VCaP (cell line): ENCODE data around the gene MEI4.

Experiments
- H3K27ac ChIP-seq: fragments of 450-650 bp; 2 replicates; pipeline ENCODE4 v1.5.1; 2017
- CTCF ChIP-seq: fragments of 450-650 bp; conservative IDR thresholded peaks from 2 replicates; pipeline ENCODE4 v1.5.1; 2017; ENCODE audit warnings: mild to moderate bottlenecking, moderate library complexity

MEI4 gene

GRCh38 chr6:77786935-77787629 is 134.2 kb downstream of the MEI4 start:
- no peak overlapping the region for H3K27ac ChIP-seq
- no peak for TF ChIP-seq CTCF

GRCh38 chr6:77796824-77797809 is 144.3 kb downstream of the MEI4 start:
- TF ChIP-seq CTCF = no peak
- H3K27ac ChIP-seq = no peak overlapping the region

- no peak for TF ChIP-seq CTCF
Observed at GRCh38 chr6:77812304-77812703, 159.5 kb downstream of the MEI4 start.

GRCh38 chr6:77813090-77813489 is 160.3 kb downstream of the MEI4 start:
- H3K27ac ChIP-seq = no peak overlapping the region
- TF ChIP-seq CTCF = no peak

More at GRCh38 chr6:77812304-77812703, 159.5 kb downstream of the MEI4 start:
- H3K27ac ChIP-seq = no peak overlapping the region

DNA sequence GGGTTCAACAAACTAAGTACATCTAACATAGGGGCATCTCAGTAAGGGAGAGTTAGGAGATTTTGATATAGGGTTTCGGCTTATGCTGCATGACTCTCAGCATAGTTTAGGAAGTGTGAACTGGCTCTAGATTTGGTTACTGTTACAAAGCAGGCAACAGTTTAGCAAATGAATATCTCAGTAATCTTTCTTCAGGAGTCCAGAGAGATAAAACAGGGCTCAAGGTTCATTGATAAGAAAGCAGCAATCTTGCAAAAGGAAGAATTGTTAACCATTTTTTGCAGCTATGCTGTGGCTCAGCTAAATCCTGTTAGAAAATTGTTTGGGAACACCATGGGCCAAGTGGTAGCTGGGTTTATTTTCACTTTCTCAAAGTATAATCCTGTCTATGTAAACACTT is 161.3 kb downstream of the MEI4 start:
- H3K27ac ChIP-seq = no peak overlapping the region
- no peak for TF ChIP-seq CTCF

- no peak overlapping the region for H3K27ac ChIP-seq
- TF ChIP-seq CTCF = no peak
Observed at GRCh38 chr6:77815531-77815930, 162.7 kb downstream of the MEI4 start.

GRCh38 chr6:77816766-77817270 is 164.0 kb downstream of the MEI4 start:
- no peak overlapping the region for H3K27ac ChIP-seq
- no peak for TF ChIP-seq CTCF
